ENCODE measurements around the gene SRSF5.
"Not testable (repeated sequence)": the region's sequence is repeated elsewhere in the genome, so short reads cannot be mapped to it uniquely, and the experiment has no call there.

Gene SRSF5

GRCh38 chr14:69766984-69767368 is at the start of gene SRSF5:
TSS of gene SRSF5 (plus strand) at chr14:69767142. CDS start at chr14:69768157, 1,015 bp downstream.
- DNase-seq (ENCODE audit: low spot score): peak; percentile 98

GRCh38 chr14:69718614-69719013 is 48.3 kb upstream of the SRSF5 start:
- DNase-seq (ENCODE audit: low spot score): not testable (repeated sequence)

GRCh38 chr14:69719501-69719951 is 47.4 kb upstream of the SRSF5 start:
- DNase-seq (ENCODE audit: low spot score): no peak

GRCh38 chr14:69720912-69721311 is 46.0 kb upstream of the SRSF5 start:
- DNase-seq (ENCODE audit: low spot score): peak; percentile 66

GRCh38 chr14:69726761-69727511 is 40.0 kb upstream of the SRSF5 start:
- DNase-seq (ENCODE audit: low spot score): peak; percentile 80

- no peak for DNase-seq (ENCODE audit: low spot score)
Observed at GRCh38 chr14:69727860-69728259, 39.1 kb upstream of the SRSF5 start.

GRCh38 chr14:69731919-69732598 is 34.9 kb upstream of the SRSF5 start:
- DNase-seq (ENCODE audit: low spot score): not testable (repeated sequence)

- DNase-seq (ENCODE audit: low spot score): not testable (repeated sequence)
Observed at GRCh38 chr14:69736405-69736804, 30.5 kb upstream of the SRSF5 start.

- no peak for DNase-seq (ENCODE audit: low spot score)
Observed at GRCh38 chr14:69741055-69741454, 25.9 kb upstream of the SRSF5 start.

- no peak for DNase-seq (ENCODE audit: low spot score)
Observed at GRCh38 chr14:69749956-69750355, 17.0 kb upstream of the SRSF5 start.

GRCh38 chr14:69750495-69750894 is 16.4 kb upstream of the SRSF5 start:
- no peak for DNase-seq (ENCODE audit: low spot score)

- DNase-seq (ENCODE audit: low spot score): no peak
Observed at GRCh38 chr14:69752773-69753172, 14.2 kb upstream of the SRSF5 start.

GRCh38 chr14:69753860-69754259 is 13.1 kb upstream of the SRSF5 start:
- DNase-seq (ENCODE audit: low spot score): no peak

- DNase-seq (ENCODE audit: low spot score): no peak
Observed at GRCh38 chr14:69754487-69754886, 12.5 kb upstream of the SRSF5 start.

GRCh38 chr14:69755296-69755695 is 11.6 kb upstream of the SRSF5 start:
- no peak for DNase-seq (ENCODE audit: low spot score)

GRCh38 chr14:69755784-69756183 is 11.2 kb upstream of the SRSF5 start:
- DNase-seq (ENCODE audit: low spot score): no peak

- DNase-seq (ENCODE audit: low spot score): no peak
Observed at GRCh38 chr14:69756298-69756697, 10.6 kb upstream of the SRSF5 start.

- DNase-seq (ENCODE audit: low spot score): no peak
Observed at GRCh38 chr14:69760810-69761209, 6.1 kb upstream of the SRSF5 start.

GRCh38 chr14:69763761-69764510 is 3.0 kb upstream of the SRSF5 start:
- no peak for DNase-seq (ENCODE audit: low spot score)

- DNase-seq (ENCODE audit: low spot score): peak; percentile 85
Observed at GRCh38 chr14:69767369-69767999, 542 bp downstream of the SRSF5 start.

- DNase-seq (ENCODE audit: low spot score): no peak
Observed at GRCh38 chr14:69768873-69769272, 1.9 kb downstream of the SRSF5 start.

GRCh38 chr14:69769623-69770022 is 2.7 kb downstream of the SRSF5 start:
- no peak for DNase-seq (ENCODE audit: low spot score)
